ENCODE data around the gene SLC9A6.

SLC9A6 gene

DNA sequence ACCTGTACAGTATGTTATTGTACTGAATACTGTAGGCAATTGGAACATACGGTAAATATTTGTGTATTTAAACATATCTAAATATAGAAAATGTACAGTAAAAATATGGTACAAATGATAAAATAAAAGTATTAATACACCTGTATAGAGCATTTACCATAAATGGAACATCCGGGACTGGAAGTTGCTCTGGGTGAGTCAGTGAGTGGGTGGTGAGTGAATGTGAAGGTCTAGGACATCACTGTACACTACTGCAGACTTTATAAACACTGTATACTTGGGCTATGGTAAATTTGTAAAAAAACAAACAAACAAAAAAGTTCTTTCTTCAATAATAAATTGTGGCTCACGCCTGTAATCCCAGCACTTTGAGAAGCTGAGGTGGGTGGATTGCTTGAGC lies 109.7 kb downstream of the SLC9A6 start:
- TF ChIP-seq, protein P1, sequence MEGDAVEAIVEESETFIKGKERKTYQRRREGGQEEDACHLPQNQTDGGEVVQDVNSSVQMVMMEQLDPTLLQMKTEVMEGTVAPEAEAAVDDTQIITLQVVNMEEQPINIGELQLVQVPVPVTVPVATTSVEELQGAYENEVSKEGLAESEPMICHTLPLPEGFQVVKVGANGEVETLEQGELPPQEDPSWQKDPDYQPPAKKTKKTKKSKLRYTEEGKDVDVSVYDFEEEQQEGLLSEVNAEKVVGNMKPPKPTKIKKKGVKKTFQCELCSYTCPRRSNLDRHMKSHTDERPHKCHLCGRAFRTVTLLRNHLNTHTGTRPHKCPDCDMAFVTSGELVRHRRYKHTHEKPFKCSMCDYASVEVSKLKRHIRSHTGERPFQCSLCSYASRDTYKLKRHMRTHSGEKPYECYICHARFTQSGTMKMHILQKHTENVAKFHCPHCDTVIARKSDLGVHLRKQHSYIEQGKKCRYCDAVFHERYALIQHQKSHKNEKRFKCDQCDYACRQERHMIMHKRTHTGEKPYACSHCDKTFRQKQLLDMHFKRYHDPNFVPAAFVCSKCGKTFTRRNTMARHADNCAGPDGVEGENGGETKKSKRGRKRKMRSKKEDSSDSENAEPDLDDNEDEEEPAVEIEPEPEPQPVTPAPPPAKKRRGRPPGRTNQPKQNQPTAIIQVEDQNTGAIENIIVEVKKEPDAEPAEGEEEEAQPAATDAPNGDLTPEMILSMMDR (IDR thresholded peaks at IDR 0.05; ENCODE audit: insufficient read depth, low read depth, low read length, missing control alignments), result no peak
- DNase-seq (ENCODE audit: low read depth), result no peak
- no peak overlapping the region for H3K4me3 ChIP-seq (ENCODE audit: low read depth, low read length)

Data from GM12865 (cell line).